HG03354 (cell line): ENCODE measurements around the gene MB.
"Not testable (repeated sequence)": the region's sequence is repeated elsewhere in the genome, so short reads cannot be mapped to it uniquely, and the experiment has no call there.

ENCODE experiments used
- ATAC-seq: cut with Tn5 transposase; IDR thresholded peaks from one replicate; pipeline ENCODE4 v1.9.1; 2021; ENCODE audit warnings: mild to moderate bottlenecking; ENCODE audit not compliant: unreplicated experiment, poor library complexity, severe bottlenecking

The MB gene

DNA sequence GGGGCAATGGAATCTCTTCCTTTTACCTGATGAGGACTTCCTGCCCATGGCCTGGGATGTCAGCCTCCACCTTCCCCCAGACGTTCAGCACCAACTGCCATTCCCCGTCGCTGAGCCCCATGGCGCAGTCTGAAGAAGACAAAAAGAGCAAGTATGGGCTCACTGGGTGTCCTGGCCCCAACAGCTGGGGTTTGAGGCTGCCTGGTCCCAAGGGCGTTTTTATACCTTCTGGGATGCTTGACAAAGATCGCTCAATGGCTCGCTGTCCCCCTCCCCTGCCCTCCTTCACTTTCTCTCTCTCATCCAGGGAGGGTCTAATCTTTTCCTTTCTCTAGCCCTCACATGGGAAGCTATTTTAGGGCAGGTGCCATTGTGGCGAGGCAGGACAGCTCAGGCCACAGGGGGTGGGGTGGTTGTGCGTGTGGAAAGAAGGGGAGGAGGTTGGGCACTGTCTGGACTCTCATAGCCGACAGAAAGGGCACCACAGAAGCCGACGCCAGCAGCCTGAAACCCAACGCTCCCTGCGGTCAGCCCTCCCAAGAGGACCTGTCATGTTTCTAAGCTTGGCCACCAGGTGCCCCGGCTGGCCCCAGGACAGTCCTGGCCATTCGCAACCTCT, at the start of gene MB:
Gene MB (minus strand): TSS at position 193 of the 619 bp plus-strand sequence. CDS start 72 bp downstream, at position 121.
- no peak for ATAC-seq

DNA sequence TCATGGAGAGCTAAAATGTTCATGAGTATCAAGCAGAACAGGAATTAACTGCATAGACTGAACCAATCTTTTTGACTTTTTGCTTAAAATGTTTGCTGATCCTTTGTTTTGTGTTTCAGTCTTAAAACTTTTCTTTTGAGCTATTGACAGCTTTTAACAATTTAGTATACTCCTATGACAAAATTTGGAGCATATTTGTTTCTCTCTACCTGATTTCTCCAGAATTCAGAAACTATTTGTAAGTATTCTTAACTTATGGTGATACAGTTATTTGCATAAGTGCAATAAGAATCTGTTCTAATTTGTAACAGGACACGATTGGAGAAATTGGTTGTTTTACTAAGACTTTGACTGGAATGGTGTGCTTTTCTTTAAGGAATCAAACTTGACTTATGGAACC, 49.6 kb upstream of the MB start:
- not testable (repeated sequence) for ATAC-seq

- ATAC-seq = no peak
Measured at GRCh38 chr22:35664955-35665587, 47.9 kb upstream of the MB start.

DNA sequence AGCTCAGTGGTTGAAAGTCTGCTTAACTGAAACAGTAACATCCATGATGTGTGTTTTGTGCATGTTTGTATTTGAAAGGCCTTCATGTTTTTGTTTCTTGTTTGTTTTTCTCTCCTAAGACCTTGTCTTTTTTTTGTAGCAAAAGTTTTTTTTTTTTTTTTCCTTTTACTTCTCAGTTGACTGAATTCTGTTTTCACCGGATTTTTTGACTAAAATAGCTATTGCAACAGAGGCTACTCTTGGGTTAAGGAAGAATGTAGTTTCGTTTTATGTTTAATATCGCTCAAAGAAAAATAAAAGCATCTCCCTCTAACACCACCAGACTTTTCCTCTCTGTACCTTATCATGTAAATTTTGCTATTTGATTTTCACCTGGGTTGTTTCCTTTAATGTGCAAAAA, 46.2 kb upstream of the MB start:
- no peak for ATAC-seq

GRCh38 chr22:35662914-35663313, 45.8 kb upstream of the MB start:
- ATAC-seq = no peak

DNA sequence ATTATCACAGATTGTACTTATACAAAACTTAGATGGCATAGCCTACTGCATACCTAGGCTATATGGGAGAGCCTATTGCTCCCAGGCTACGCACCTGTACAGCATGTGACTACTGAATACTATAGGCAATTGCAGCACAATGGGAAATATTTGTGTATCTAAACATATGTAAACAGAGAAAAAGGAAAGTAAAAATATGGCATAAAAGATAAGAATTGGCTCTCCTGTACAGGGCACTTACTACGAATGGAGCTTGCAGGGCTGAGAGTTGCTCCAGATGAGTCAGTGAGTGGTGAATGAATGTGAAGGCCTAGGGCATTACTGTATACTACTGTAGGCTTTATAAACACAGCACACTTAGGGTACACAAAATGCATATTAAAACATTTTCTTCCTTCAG, 44.3 kb upstream of the MB start:
- ATAC-seq = no peak

DNA sequence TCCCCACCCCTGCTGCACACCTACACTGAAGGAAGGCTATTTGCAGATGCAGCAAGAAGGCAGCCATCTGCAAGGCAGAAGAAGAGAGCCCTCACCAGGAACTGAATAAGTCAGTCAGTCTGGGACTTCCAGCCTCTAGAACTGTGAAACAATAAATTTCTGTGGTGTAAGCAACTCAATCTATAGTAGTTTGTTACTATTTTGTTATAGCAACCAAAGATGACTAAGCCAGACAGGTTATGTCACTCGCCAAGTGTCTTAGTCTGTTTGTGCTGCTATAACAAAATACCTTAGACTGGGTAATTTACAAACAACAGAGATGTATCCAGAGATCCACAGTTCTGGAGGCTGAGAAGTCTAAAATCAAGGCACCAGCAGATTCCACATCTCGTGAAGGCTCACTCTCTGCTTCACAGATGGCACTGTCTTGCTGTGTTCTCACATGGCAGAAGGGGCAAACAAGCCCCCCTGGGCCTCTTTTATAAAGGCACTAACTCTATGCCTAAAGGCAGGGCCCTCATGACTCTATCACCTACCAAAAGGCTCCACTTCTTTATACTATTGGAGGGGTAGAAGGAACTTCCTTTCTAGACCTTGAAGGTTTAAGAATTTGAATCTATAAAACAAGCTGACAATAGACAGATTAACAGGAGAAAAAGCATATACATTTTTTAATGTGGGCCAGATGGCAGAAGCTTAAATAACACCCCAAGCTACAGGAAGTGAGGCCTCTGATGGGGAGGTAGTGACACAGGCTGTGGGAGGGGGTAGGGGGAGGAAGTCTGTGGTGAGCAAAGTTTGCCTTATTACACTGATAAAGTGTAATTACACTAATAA, 43.4 kb upstream of the MB start:
- ATAC-seq = no peak

GRCh38 chr22:35657571-35658312, 40.6 kb upstream of the MB start:
- no peak for ATAC-seq

DNA sequence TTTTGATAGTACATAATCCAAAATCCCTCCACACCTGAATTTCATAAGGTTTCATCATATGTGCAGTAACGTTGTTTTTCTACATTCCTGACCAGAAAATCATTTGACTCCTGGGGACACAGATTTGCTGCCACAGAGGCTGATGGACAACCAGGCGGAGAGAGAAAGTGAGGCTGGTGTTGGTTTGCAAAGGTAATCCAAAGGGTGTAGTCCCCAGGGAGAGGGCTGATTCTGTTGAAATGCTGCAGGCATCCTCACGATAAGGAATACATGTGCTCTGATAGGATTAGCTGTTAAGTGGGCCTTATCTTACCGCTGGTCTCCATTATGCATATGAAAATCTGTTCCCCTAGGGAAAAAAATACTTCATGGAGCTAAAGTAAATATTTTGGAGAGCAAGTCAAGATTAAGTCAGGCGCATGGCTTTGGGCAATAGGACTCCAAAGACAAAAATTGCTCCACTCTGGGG, 39.2 kb upstream of the MB start:
- no peak for ATAC-seq

- ATAC-seq = no peak
Measured at GRCh38 chr22:35653824-35654223, 36.7 kb upstream of the MB start.

- no peak for ATAC-seq
Measured at GRCh38 chr22:35651085-35651484, 34.0 kb upstream of the MB start.

DNA sequence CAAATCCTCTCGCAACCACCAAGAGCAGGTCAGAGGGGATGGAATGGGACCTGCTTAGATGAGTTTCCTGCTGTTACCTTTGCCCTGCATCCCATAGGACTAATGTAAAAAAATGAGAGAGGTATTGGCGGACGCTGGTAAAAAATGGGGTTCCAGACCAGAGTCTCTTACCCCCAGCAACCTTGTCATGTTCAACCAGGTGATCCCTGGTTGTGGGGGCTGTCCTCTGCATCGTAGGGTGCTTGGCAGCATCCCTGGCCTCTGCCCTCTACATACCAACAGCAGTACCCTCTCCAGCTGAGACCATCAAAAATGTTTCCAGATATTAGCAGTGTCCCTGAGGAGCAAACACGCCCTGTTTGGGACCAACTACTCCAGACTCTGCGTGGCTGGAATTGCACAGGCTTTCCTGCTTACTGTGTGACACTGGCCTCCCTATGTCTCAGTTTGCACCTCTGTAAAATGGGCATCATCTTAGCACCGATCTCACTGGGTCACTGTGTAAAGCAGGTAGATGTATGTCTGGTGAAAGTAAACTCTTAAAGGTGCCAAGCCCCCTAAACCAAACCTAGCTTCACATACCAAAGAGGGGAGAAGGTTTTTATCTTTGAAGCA, 32.6 kb upstream of the MB start:
- no peak for ATAC-seq

- ATAC-seq = no peak
Measured at GRCh38 chr22:35649026-35649553, 32.0 kb upstream of the MB start.

DNA sequence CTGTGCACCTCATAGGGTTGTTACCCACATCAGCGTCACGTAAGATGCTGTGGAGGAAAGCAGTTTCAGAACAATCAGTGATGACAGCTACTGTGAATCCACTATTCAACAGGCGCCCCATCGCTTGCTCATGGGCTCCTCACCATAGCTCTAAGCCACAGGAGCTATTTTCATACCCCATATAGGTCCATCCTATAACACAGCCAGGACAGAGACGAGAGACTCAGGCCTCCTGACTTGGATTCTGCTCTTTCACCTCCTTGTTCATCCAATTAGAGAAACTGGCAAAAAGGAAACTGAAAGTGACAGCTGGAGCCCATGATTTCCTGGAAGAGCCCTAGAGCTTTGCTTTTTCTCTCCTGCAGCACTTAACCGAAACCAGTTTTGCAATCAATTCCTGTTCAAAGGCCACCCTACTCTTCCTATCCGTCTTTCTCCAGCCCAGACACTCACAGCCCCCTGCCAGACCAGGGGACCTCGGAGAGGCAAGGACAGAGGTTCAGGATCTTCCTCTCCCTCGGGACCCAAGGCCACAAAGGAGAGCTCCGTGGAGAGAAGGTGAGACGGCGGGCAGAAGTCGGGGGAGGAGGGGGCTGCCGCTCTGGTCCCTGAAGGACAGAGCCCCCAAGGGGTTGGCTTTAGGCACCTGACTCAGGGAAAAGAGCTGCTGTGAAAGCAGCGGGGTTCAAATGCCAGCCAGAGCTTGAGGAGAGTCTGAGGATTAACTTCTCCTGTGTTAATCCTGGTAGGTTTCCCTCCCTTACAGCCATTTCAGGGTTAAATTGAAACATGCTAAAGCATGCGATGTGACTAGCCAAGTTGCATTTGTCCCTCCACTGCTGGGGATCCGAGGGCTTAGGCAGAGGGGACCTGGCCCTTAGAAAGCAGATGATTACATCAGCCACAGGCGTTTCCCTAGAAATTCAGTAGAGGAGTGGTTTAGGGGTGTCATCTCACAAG, 31.2 kb upstream of the MB start, which contains the start of gene APOL6:
Gene APOL6 (plus strand): TSS at position 381 of the 960 bp plus-strand sequence. CDS start 7,980 bp downstream, outside the sequence.
- peak; percentile 65 for ATAC-seq

- no peak for ATAC-seq
Measured at GRCh38 chr22:35645646-35646045, 28.5 kb upstream of the MB start.

DNA sequence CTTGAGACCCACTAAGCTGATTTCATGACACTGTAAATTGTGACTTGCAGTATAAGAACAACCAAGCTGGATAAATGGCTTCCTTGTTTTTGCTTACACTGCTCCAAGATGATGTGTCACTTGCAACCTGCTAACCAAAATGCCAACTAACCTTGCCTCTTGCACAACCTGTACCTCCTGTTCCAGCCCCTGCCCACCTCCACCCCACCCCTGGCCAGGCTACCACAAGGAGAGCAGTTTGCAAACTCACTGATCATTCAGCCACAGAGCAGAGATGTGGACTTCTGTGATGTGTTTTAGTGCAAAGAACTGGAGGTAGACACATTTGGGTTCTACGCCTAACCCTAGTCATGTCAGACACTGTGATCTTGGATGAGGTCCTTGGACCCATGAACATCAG, 26.9 kb upstream of the MB start:
- no peak for ATAC-seq

GRCh38 chr22:35642305-35642741, 25.2 kb upstream of the MB start:
- ATAC-seq = no peak

GRCh38 chr22:35641494-35642120, 24.5 kb upstream of the MB start:
- ATAC-seq = no peak
